Stimulated activated CD8-positive, alpha-beta memory T cell treated with anti-CD3 and anti-CD28 coated beads, Interleukin-7, amount 100 ng/mL, for 48 hours (primary cell): ENCODE measurements around the gene STXBP1.

Experiments
- DNase-seq, 2 donors: peaks; one replicate each; pipeline ENCODE4 v3.0.0-alpha.2; 2020; ENCODE audit warnings: low read depth in 1 of 2; ENCODE audit errors: extremely low read depth in 1 of 2

Gene STXBP1

DNA sequence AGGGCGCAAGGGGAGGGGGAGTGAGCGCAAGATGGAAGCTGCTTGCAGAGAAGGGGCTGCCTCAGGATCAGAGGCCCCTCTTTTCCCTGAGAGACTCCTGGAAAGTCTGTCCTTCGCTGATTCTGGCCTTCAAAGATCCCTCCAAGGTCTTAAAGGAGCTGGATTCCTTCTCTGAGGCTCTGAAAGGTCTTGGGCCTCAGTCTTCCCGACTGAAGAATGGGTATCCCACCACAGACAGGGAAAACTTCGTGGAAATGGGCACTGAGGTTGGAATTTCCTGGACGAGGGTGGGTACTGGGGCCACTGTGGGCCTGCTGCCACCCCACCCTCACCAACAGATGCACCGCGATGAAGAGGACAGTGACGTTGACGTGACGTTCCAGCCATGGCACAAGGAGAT, 100.3 kb downstream of the STXBP1 start:
- DNase-seq, result no peak

DNA sequence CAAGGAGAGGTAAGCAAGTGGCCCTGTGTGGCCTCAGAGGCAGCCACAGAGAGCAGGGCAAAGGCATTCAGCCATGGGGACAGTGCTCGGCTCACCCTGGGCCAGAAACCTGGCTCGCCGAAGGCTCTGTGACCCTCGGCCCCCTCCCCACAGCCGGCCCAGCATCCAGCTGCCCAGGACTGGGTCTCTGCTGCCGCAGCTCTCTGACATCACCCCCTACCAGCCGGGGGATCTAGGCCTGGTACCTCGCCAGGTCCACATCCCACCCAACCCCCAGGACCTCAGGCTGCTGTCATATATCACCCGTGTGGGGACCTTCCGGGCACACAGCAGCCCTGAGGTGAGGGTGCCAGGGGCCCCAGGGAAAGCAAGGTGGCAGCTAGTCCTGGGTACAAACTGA, 100.8 kb downstream of the STXBP1 start:
- DNase-seq, result no peak

DNA sequence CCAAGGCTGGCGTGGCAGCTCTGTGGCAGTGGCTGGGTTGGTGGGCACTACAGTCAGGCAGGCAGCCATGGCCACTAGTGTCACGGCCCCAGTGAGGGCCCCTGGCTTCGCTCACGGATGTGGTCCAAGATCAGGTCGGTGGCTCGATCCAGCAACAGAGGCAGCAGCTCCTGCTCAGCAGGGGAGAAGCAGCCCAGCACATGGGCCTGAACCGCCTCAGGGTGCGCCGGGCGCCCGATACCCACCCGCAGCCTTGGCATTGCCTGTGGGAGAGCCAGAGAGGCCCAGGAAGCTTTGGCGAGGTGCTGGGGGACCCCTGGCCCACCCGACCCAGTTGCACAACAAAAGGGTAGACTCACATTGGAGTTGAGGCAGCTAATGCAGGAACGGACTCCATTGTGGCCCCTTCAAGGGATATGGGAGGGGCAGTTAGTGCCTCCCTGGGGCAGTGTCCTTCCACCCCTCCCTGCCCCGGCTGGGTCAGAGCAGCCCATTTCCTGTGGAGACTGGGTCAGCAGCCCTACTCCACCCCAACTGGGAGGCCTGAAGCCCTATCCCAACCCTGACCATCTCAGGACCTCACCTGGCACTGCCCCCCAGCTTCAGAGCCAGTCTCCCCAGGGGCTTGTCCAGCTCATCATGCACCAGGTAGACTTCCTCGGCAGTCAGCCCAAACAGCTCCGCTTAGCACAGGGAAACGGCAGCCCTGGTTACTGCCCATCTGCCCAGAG, 102.1 kb downstream of the STXBP1 start:
- no peak for DNase-seq

DNA sequence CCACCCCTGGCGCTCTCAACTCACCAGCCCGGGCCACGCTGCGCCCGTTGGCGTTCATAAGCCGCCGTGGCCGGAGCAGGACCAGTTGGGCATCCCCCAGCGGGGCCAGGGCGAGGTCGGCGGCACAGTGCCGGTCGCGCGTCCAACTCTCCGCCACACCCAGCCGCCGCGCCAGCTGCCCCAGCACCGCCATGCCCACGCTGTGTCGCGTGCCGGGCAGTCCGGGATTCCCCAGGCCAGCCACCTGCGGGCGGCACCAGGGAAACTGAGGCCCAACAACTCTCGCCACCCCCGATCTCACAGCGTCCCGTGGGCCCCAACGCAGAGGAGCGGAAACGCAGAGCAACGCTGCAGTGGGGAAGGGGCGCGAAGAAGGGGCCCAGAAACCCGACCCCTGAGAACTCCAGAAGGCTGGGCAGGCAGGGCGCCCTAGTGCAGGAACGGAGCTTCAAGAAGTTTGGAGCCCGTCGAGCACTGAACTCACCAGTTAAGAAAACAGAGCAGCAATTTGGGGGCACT, 102.9 kb downstream of the STXBP1 start:
- DNase-seq, result no peak

DNA sequence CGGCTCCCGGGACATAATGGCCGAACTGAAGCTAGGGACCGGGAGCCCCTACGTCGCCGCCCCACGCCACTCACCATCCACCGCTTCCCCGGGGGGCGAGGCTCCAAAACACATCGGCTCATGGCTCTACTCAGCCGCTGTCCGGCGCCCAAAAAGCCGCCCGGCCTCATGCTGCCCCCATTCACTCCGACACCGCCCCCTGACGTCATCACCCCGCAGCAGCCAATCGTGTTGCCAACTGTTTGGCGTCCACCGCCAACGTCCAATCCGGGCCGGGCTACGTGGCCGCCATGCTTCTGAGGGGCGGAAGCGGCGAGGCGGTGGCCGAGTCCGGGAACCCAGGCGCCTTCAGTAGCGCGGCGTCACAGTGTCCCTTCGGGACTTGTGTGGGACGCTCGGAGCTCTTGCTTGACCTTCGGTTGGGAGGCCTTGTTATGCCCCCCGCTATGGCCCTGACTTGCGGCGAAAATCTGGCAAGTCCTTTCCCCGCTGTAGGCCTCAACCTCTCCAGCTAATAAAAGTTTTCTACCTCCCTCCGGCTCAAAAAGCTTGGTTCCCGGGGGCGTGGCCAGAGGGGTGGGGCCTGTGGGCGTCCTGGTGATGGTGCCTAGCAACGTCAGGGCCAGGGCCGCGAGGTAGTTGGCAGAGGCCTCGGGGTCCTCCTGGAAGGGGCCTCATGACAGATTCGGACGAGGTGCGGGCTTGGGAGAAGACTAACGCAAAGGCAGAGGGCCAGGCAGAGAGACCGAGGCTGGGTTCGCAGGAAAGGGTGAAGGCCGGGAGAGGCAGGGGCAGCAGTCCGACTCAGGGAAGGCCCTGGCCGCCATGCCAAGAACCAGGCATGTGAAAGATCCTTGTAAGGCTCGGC, 103.6 kb downstream of the STXBP1 start, which contains the start of the genes PTRH1 and TTC16:
TSS of gene PTRH1 (minus strand) at position 194 of the 868 bp plus-strand sequence. CDS start at position 170, 24 bp downstream.
TSS of gene TTC16 (plus strand) at position 610 of the 868 bp plus-strand sequence. CDS start at position 677, 67 bp downstream.
- DNase-seq, result peak; percentile 93 to 97

DNA sequence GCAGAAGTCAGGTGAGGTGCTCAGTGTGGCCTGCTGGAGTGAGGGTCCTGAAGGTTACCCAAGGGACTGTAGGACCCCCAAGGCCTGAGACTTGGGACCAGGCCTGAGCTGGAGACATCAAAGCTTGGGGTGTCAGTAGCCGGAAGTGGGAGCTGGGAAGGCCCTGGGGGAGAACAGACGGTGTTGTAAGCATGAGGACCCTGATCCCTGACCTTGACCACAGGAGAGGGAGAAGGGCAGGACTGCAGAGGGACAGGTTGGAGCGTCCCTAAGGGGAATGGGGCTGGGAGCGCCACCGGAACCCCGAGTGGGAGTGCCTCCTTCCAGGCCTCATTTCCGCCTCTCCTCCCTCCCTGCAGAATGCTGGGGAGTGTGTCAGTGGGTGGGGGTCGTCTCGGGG, 104.3 kb downstream of the STXBP1 start:
- DNase-seq, result no peak

DNA sequence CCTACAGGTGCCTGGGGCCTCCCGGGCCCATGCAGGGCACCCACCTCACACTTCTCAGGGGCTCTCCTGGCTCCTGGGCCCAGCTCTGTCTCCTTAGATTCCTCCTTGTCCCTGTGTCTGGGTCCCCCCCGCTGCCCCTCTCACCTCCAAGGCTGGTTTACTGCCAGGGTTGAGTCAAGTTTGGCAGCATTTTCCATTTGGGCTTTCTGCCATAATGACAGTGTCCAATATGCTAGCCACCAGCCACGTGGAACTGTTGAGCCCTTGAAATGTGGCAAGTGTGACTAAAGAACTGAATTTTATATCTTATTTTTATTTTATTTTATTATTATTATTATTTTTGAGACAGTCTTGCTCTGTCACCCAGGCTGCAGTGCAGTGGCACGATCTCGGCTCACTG, 105.7 kb downstream of the STXBP1 start:
- DNase-seq, result no peak

DNA sequence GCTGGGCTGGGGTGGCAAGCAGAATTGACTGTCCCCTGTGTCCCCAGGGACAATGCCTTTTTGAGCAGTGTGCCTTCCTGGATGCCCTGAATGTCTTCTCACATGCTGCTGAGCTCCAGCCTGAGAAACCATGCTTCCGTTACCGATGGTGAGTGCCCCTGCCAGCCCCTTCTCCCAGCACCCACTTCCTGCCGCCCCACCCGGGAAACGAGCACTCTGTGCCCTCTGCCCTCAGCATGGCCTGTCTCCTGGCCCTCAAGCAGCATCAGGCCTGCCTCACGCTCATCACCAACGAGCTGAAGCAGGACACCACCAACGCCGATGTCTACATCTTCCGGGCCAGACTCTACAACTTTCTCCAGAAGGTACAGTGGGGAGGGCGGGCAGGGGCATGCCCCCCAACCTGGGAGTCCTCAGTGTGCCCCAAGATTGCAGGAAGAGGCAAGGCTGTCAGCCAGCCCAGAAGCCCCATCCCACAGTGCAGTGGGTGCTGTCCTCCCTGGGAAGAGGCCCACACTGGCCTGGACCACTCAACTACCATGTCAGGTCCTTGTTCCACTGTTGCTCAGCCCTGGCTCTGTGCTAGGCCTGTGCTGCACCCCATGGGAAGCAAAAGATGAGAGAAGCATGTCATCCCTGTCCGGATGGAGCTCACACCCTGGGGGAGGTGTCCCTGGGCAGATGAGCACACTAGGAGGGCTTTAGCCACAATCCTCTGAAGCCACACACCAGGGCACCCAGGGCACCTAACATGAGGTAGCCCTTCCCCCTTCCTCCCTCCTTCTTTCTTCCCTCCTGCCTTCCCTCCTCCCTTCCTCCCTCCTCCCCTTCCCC, 108.2 kb downstream of the STXBP1 start:
- no peak for DNase-seq

DNA sequence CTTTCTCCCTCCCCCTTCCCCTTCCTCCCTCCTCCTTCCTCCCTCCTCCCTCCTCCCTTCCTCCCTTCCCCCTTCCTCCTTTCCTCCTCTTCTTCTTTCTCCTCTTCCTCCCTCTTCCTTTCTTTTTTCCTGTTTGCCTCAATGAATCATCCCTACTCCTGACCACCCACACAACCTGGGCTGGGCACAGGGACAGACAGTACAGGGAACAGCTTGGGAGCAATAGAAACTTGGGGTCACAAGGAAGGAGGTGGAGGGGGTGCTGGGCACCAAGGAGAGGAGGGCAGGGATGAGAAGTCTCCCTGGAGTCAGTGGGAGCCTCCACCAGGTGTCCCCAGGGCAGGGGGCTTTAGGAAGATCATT, 108.8 kb downstream of the STXBP1 start:
- DNase-seq, result no peak

DNA sequence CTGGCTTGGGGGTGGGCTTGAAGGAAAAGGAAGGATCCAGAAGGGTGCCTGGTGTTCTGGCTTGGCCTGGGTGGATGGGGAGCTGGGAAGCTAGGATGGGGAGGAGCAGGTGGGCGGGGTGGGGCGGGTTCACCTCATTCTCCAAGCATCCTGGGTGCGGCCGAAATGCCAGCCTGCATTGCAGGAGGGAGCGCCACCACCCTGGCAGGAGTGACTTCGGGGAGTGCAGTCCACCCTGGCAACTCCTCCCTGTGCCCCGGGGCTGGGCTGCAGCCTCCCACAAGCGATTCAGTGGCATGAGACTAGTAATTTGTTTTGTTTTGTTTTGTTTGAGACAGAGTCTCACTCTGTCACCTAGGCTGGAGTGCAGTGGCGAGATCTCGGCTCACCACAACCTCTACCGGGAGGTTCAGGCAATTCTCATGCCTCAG, 109.3 kb downstream of the STXBP1 start:
- no peak for DNase-seq

DNA sequence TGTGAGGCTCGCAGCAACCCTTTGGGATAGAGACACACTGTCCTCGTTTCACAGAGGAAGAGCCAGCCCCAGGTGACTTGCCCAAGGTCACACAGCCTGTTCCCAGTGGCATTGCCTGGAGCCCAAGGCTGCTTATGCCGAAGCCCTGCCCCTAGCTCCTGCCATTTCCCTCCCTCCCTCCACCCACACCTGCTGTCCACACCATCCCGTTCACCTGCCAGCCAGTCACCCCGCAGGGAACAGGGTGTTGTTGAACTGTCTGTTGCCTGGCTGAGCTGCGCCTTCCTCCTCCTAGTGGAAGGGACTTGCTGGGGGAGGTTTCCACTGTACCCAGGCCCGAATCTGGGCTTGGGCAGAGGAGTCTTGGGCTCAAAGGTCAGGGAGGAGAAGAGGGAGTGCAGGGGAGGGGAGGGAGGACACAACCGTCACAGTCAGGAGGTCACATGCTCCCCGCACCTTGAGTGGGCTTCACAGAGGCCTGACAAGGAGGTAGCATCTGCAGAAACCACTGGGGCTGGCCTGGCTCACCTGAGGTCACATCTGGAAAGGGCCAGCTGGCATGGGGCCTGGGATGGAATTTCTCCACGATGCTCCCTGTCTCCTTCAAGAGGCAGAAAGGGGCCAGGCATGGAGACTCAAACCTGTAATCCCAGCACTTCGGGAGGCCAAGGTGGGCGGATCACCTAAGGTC, 110.1 kb downstream of the STXBP1 start:
- DNase-seq, result no peak

DNA sequence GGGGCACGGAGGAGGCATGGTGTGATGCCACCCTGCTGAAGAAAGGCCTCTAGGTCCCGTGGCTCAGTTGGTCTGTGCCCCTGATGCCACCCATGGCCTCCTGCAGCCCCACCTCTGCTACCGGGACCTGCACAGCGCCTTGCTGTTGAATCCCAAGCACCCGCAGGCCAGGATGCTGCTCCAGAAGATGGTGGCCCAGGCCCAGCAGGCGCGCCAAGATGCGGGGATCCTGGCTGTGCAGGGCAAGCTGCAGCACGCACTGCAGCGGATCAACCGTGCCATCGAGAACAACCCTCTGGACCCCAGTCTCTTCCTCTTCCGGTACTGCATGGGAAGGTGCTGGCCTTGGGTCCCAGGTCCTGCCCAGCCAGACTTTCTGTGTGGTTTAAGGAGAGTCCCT, 110.9 kb downstream of the STXBP1 start:
- no peak for DNase-seq

DNA sequence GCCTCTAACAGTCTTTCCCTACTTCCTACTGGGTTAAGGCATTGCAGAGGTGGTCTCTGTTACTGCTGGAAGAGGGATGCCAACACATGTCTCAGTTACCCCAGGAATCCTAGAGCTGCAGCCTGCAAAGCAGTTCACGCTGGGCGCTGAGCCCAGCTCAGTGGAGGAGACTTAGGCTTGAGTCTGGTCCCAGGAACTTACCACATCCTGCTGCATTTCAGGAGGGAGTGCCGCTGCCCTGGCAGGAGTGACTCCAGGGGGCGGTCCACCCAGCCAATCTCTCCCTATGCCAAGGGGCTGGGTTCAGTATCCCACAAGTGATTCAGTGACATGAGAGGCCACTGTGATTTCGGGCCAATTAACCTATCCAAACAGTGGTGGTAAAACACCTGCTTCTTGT, 111.4 kb downstream of the STXBP1 start:
- DNase-seq, result no peak

DNA sequence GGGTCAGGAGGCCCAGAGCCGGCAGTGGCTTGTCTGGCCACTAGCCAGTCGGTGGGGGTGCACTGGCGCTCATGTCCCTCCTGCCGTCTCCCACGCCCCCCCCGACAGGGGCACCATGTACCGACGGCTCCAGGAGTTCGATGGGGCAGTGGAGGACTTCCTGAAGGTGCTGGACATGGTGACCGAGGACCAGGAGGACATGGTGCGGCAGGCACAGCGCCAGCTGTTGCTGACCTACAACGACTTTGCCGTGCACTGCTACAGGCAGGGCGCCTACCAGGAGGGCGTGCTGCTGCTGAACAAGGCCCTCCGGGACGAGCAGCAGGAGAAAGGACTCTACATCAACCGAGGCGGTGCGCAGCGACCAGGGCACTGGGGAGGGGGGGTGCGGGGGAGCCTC, 111.9 kb downstream of the STXBP1 start:
- DNase-seq, result no peak

DNA sequence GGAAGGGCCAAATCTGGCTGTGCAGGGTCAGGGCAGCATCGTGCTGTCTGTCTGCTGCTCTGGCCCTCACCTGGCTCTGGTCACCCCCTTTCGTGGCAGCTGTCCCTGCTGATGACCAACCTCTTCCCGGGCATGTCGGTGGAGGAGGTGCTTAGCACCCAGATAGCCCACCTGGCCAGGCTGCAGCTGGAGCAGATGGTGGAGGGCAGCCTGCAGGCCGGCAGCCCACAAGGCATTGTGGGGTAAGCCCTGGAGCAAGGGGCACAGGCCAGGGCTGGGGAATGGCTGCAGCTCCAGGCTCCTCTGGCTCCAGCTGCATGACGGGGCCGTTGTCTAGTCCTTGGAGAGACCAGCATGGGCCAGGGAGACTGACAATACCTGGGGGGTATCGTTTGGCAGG, 114.8 kb downstream of the STXBP1 start:
- no peak for DNase-seq

DNA sequence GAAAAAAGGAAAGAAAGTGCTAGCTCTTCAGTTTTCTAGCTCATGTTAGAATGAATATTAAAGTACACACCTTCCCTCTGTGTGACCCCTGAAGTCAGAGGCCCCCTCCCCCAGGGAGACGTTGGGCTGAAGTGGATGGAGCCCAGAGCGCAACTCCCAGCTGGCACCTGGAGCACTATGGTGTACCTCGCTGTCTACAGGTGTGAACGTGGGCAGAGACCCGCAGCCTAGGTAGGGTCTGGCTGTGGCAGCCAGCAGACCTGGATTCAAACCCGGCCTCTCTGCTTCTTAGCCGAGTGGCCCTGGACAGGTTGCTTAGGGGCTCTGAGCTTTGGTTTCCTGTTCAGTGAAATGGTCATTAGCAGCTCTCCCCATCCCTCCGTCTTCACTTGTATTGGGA, 116.7 kb downstream of the STXBP1 start:
- no peak for DNase-seq

DNA sequence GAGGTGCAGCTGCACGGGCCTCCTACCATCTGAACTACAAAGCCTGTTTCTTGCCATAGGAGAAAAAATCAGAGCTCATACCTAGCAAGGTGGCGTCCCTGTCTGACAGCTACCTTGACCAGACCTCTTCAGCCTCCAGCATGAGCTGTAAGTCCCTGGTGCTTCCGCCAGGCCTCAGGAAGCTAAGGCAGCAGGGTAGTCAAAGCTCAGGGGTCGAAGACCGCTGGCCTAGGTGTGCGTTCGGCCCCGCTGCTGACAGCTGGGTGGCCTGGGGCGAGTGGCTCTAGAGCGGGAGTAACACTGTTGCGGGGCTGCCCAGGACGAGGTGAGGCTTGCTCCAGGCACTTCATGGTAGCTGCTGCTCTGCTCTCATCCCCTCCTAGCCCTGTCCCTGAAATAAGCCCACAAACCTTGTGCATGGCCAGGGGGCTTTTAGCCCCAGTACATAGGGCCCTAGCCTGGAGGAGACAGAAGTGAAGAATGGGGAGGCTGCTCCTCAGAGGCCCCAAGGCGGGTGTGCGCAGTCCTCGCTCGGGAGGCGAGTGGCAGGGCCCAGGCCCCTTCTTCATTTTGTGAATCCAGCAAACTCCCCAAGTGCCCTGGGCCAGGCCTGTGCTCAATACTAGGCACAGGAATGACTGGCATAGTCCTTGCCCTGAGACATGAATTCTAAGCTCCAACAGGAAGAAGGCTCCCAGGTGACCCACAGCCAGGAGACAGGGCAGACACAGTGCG, 117.6 kb downstream of the STXBP1 start:
- no peak for DNase-seq

DNA sequence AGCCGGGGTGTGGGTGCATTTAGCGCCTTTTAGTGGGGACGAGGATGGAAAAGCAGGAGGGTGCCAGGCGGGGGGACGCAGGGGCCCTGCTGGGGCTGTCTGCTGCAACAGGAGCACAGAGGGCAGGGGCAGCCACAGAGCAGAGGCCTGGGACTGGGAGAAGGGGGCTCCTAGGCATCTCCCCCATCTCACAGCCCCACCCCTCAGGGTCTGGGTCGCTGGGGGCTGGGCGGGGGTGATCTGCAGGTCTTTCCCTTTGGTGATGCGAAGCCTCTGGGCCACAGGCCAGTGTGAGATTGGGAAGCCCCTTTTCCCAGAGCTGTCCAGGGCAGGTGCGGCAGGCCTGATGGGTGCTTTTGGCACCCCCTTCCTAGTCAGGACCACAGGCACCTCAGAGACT, 118.2 kb downstream of the STXBP1 start:
- no peak for DNase-seq

DNA sequence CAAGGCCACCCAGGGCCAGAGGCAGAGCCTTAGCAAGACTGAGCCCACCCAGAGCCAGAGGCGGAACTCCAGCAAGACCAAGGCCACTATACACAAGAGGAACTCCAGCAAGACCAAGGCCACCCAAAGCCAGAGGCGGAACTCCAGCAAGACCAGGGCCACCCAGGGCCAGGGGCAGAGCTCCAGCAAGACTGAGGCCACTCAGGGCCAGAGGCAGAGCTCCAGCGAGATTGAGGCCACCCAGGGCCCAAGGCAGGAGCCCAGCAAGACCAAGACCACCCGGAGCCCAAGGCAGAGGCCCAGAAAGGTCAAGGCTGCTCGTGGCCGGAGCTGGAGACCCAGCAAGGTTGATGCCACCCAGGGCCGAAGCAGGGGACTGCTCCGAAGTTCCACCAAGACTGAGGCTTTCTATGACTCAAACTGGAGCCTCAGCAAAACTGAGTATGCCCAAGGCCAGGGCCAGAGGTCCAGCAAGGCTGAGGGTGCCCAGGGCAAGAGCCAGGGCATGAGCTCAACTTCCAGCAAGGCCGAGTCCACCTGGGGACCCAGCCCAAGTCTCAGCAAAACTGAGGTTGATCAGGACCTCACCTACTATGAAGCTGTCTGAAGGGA, 118.8 kb downstream of the STXBP1 start:
- DNase-seq, result no peak
